GM21619 (cell line): ENCODE measurements around the gene SMAGP.
"Not testable (repeated sequence)": the region's sequence is repeated elsewhere in the genome, so short reads cannot be mapped to it uniquely, and the experiment has no call there.

Experiments used
- ATAC-seq: cut with Tn5 transposase; IDR thresholded peaks from one replicate; pipeline ENCODE4 v1.9.1; 2021; ENCODE audit not compliant: unreplicated experiment

The SMAGP gene

GRCh38 chr12:51265024-51265423 lies 5.2 kb downstream of the SMAGP start:
- peak; percentile 44 for ATAC-seq

- ATAC-seq, result no peak
Observed at GRCh38 chr12:51264297-51264696, 5.9 kb downstream of the SMAGP start.

- no peak for ATAC-seq
Observed at GRCh38 chr12:51263341-51263740, 6.9 kb downstream of the SMAGP start.

GRCh38 chr12:51262758-51263177 lies 7.4 kb downstream of the SMAGP start:
- ATAC-seq, result no peak

- not testable (repeated sequence) for ATAC-seq
Observed at GRCh38 chr12:51259600-51259999, 10.6 kb downstream of the SMAGP start.

GRCh38 chr12:51254536-51254935 lies 15.7 kb downstream of the SMAGP start:
- ATAC-seq, result no peak

GRCh38 chr12:51253276-51253675 lies 16.9 kb downstream of the SMAGP start:
- ATAC-seq, result no peak

GRCh38 chr12:51247523-51248206 lies 22.6 kb downstream of the SMAGP start:
- no peak for ATAC-seq

- ATAC-seq, result no peak
Observed at GRCh38 chr12:51246254-51246853, 23.9 kb downstream of the SMAGP start.

GRCh38 chr12:51245476-51246253 lies 24.6 kb downstream of the SMAGP start:
- ATAC-seq, result no peak

GRCh38 chr12:51244269-51244668 lies 25.9 kb downstream of the SMAGP start:
- no peak for ATAC-seq

GRCh38 chr12:51242876-51243275 lies 27.3 kb downstream of the SMAGP start:
- no peak for ATAC-seq

- ATAC-seq, result no peak
Observed at GRCh38 chr12:51242120-51242519, 28.1 kb downstream of the SMAGP start.

- ATAC-seq, result no peak
Observed at GRCh38 chr12:51240971-51241370, 29.2 kb downstream of the SMAGP start.

- ATAC-seq, result peak; percentile 88
Observed at GRCh38 chr12:51238510-51239334, 31.5 kb downstream of the SMAGP start, which contains the start of gene DAZAP2. DAZAP2 (plus strand) TSS chr12:51238826; CDS start chr12:51238908, 82 bp downstream.

- ATAC-seq, result peak; percentile 6
Observed at GRCh38 chr12:51238037-51238509, 32.1 kb downstream of the SMAGP start.

- no peak for ATAC-seq
Observed at GRCh38 chr12:51234530-51234929, 35.7 kb downstream of the SMAGP start.

GRCh38 chr12:51232642-51233041 lies 37.6 kb downstream of the SMAGP start:
- ATAC-seq, result no peak

GRCh38 chr12:51229116-51229809 lies 41.0 kb downstream of the SMAGP start:
- ATAC-seq, result no peak

GRCh38 chr12:51227962-51228361 lies 42.3 kb downstream of the SMAGP start:
- ATAC-seq, result no peak
